Epithelial cell of proximal tubule (primary cell): Measurements from ENCODE around the gene GLI2. TPM values are rescaled to one million over a fixed set of nuclear protein-coding genes. Genes with fewer than 3 reads are reported as not detected.

Experiments used
- DNase-seq: peaks from one replicate; pipeline ENCODE4 v3.0.0-alpha.2; 2011; ENCODE audit warnings: low read depth
- H3K4me3 ChIP-seq: 2 replicates; pipeline ENCODE4 v1.5.1; 2011; ENCODE audit warnings: low read depth, mild to moderate bottlenecking, low read length
- CTCF ChIP-seq: conservative IDR thresholded peaks from 2 replicates; pipeline ENCODE4 v1.5.1; 2012; ENCODE audit warnings: low read depth, mild to moderate bottlenecking, low read length
- total RNA-seq: library from RNA; depleted of rRNA; stranded (reverse); fragments of >200 nt; gene quantifications from 2 replicates; pipeline ENCODE4 v1.2.3, GENCODE V29; 2015

GLI2 gene
- total RNA-seq, 1 donor from 2014 or later = 4.0 TPM

- no peak overlapping the region for H3K4me3 ChIP-seq
- TF ChIP-seq CTCF = no peak
- DNase-seq = no peak
Observed at GRCh38 chr2:120746144-120746543, 10.5 kb downstream of the GLI2 start.

GRCh38 chr2:120747281-120747680 lies 11.6 kb downstream of the GLI2 start:
- no peak overlapping the region for H3K4me3 ChIP-seq
- no peak for TF ChIP-seq CTCF
- DNase-seq = no peak

DNA sequence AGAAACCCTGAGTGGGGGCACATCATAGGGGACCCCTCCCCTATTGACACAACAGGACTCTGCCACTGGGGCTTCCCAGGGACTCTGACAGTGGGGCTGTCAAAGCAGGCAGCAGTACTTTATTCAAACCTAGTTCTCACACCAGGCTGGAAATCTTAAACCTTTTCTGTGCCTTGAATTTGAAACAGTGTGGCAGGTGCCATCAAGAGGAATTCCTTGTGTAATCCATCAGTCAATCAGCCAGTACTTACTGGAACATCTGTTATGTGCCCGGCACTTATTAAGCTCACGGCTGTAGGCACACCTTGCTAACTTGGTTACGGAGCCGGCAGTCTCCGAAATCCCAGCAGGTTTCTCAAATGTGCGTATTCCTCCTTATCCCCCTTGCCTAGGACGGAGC lies 12.0 kb downstream of the GLI2 start:
- TF ChIP-seq CTCF = no peak
- no peak for DNase-seq
- no peak overlapping the region for H3K4me3 ChIP-seq

DNA sequence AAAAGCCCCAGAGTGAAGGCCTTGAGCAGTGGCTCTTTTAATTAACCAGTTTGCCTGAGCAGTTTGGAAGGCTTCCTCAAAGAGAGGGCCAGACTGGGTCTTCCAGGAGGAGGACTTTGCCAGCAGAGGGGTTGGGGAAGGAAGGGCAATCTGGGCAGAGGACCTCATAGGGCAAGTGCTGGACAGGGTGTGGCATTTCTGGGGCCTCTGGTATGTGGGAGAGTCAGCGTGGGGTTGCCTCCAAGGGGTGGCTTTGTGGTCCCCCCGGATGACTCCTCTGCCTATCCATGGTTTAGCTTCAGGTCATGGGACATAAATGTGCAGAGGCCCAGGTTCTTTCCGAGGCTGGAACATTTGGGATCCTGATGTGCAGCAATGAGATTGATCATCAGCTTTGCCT lies 12.6 kb downstream of the GLI2 start:
- H3K4me3 ChIP-seq = no peak overlapping the region
- DNase-seq = no peak
- TF ChIP-seq CTCF = no peak

DNA sequence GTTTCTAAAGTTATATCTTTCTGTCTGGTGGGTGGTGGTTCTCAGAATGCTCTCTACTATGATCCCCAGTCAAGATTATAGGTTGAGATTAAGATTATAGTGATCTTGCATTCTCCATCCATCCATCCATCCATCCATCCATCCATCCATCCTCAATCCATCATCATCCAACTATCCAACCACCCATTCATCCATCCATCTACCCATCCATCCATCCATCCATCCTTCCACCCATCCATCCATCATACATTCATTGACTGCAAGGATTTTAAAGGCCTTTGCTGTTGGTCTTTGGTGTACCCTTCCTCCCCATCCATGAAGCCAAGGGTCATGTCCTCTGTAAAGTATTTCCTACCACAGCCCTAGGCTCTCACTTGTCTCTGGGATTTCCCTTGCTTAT lies 13.1 kb downstream of the GLI2 start:
- DNase-seq = no peak
- no peak overlapping the region for H3K4me3 ChIP-seq
- TF ChIP-seq CTCF = no peak

DNA sequence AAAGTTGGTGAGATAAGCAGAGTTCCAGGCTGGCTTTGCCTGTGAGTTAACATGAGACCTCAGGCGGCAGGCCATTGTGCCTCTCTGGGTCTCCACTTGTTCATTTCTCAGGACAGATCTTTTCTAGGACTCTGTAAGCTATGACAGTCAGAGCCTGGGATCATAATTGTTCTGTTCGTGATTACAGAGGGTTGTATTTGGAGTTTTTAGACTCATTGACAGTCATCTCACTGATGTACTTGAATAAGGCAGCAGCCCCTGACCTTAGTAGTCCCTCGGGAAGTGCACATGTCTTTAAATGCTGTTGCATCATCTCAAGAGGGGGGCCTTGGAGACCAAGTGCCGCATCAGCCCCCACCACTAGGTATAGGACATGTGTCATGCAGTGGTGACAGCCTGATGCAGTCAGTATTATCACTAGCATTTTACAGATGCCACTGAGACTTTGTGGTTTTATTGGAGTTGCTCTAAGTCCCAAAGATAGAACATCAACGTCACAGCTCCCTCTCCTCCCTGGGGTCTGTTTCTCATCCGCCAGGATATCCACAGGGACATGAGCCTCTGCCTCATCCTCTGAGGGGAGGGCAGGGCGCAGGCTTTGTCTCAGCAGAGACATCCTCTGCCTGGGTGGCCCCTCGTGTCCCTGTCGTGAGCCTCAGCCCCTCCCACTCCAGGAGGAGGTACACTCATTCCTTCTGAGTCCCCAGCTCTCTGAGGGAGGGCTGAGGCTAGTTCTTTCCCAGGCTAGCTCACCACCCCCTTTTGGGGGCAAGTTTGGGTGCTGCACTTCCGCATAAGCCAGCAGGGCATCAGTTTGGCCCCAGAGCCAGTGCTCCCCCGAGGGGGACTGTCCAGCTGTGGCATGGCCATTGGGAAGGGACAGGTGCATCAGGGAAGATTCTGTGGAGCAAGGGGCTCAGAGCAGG lies 14.1 kb downstream of the GLI2 start:
- no peak for TF ChIP-seq CTCF
- DNase-seq = no peak
- H3K4me3 ChIP-seq = no peak overlapping the region
